HepG2 (cell line): Measurements from ENCODE around the gene NEUROD1. TPM values are rescaled to one million over a fixed set of nuclear protein-coding genes. Genes with fewer than 3 reads are reported as not detected.

Experiments used
- ATAC-seq: fragments of 200-7000 bp; cut with Tn5 transposase; 3 replicates; pipeline ENCODE4 v1.9.1; 2020; ENCODE audit warnings: mild to moderate bottlenecking, moderate library complexity
- BruUV-seq: library from RNA; stranded (reverse); fragments of 400-500 nt; replicated peaks from 2 replicates; lab custom pipeline; 2021; lab: Mats Ljungman, UMichigan
- CTCF ChIA-PET: fragments of 300-600 bp; formaldehyde crosslinking; extraction: SDS; loops from one replicate; lab custom pipeline; 2021; ENCODE audit warnings: low total read pairs, inconsistent platforms, low intra/inter-chr PET ratio; lab: Yijun Ruan, JAX
- POLR2A ChIA-PET: fragments of 350-600 bp; sonication (Branson Sonifier 250); formaldehyde crosslinking; loops from one replicate; lab custom pipeline; 2020; ENCODE audit warnings: antibody characterized with exemption, inconsistent platforms; lab: Yijun Ruan, JAX
- DNase-seq: peaks from one replicate; pipeline ENCODE4 v3.0.0-alpha.2; 2015; ENCODE audit warnings: low spot score
- FAIRE-seq: peaks from 3 replicates; lab custom pipeline; 2011; peaks lifted over from hg19 to GRCh38; lab: Jason Lieb, UNC
- H2AFZ ChIP-seq: one replicate; pipeline ENCODE4 v1.6.1; 2011; ENCODE audit warnings: low read length, inconsistent platforms
- H3K27ac ChIP-seq: fragments of 300-600 bp; 3 replicates; pipeline ENCODE4 v1.8.0; 2011; ENCODE audit warnings: mixed run types, mild to moderate bottlenecking, mixed read lengths, low read length, inconsistent platforms; ENCODE audit not compliant: insufficient read depth; ENCODE audit errors: extremely low read length
- H3K27me3 ChIP-seq, 2 experiments: fragments of 200-600 bp in 1 of 2; 2 replicates in 1 of 2; 3 replicates in 1 of 2; pipeline versions ENCODE4 v1.6.0 to v1.8.0; 2011; ENCODE audit warnings: low read length in 2 of 2, mild to moderate bottlenecking in 2 of 2, moderate library complexity in 2 of 2, inconsistent platforms in 1 of 2; ENCODE audit not compliant: insufficient read depth in 2 of 2, control insufficient read depth in 1 of 2
- H3K36me3 ChIP-seq, 2 experiments: fragments of 200-600 bp in 1 of 2; replicated peaks in 1 of 2; 2 replicates in 1 of 2; 3 replicates in 1 of 2; pipeline versions ENCODE4 v1.5.1 to v1.8.0; 2011; ENCODE audit warnings: low read length in 2 of 2, inconsistent platforms in 1 of 2; ENCODE audit not compliant: insufficient read depth in 2 of 2, control insufficient read depth in 1 of 2
- H3K4me1 ChIP-seq: 2 replicates; pipeline ENCODE4 v1.5.1; 2012; ENCODE audit warnings: low read length, inconsistent platforms; ENCODE audit not compliant: insufficient read depth
- H3K4me2 ChIP-seq: 2 replicates; pipeline ENCODE4 v1.6.0; 2011; ENCODE audit warnings: low read depth, low read length, inconsistent platforms
- H3K4me3 ChIP-seq, 3 experiments: fragments of 200-600 bp in 1 of 3; sonication (generic), shearing (Covaris generic) in 1 of 3; replicated peaks in 1 of 3; 2 replicates each; pipeline ENCODE4 v1.5.1; 2011 to 2016; ENCODE audit warnings: low read length in 3 of 3, inconsistent platforms in 2 of 3, low read depth in 2 of 3, mild to moderate bottlenecking in 2 of 3, control low read depth in 1 of 3, mixed read lengths in 1 of 3; ENCODE audit not compliant: insufficient read depth in 1 of 3
- H3K79me2 ChIP-seq: one replicate; pipeline ENCODE4 v1.6.1; 2011; ENCODE audit warnings: low read length, inconsistent platforms; ENCODE audit not compliant: insufficient read depth
- H3K9ac ChIP-seq: 2 replicates; pipeline ENCODE4 v1.6.0; 2011; ENCODE audit warnings: mild to moderate bottlenecking, low read depth, low read length, inconsistent platforms; ENCODE audit not compliant: insufficient read depth
- H3K9me3 ChIP-seq: 2 replicates; pipeline ENCODE4 v1.5.1; 2012; ENCODE audit warnings: mild to moderate bottlenecking, low read length
- H4K20me1 ChIP-seq: 2 replicates; pipeline ENCODE4 v1.6.0; 2011; ENCODE audit warnings: inconsistent platforms, mild to moderate bottlenecking, low read length, moderate library complexity; ENCODE audit not compliant: insufficient read depth
- BCL6 ChIP-seq: IDR thresholded peaks from 2 replicates; pipeline ENCODE4 v1.6.1; 2016; ENCODE audit warnings: missing genetic modification reagents, missing compliant biosample characterization
- ELF1 ChIP-seq: sonication (generic); formaldehyde crosslinking; IDR thresholded peaks from 2 replicates; pipeline ENCODE4 v1.4.0; 2020; ENCODE audit warnings: missing genetic modification reagents
- FOXA1 ChIP-seq, 2 experiments: fragments of 450-650 bp in 1 of 2; sonication (generic) in 1 of 2; formaldehyde crosslinking in 1 of 2; IDR thresholded peaks; 2 replicates each; pipeline versions ENCODE4 v1.4.0 to v1.6.1; 2016 to 2020; ENCODE audit warnings: missing genetic modification reagents in 1 of 2
- HIVEP1 ChIP-seq: sonication (generic); formaldehyde crosslinking; IDR thresholded peaks from 2 replicates; pipeline ENCODE4 v1.4.0; 2020; ENCODE audit warnings: mild to moderate bottlenecking, missing genetic modification reagents
- HNRNPLL ChIP-seq: fragments of 200-400 bp; formaldehyde crosslinking; IDR thresholded peaks from 2 replicates; pipeline ENCODE4 v1.6.1; 2017; ENCODE audit warnings: mild to moderate bottlenecking, low read depth, low read length; ENCODE audit not compliant: poor library complexity, severe bottlenecking
- MIER2 ChIP-seq: IDR thresholded peaks from 2 replicates; pipeline ENCODE4 v1.6.1; 2016; ENCODE audit warnings: missing biosample characterization, missing genetic modification reagents
- NBN ChIP-seq: fragments of 450-650 bp; conservative IDR thresholded peaks from 2 replicates; pipeline ENCODE4 v1.6.1; 2017
- PHF8 ChIP-seq: sonication (generic); formaldehyde crosslinking; IDR thresholded peaks from 2 replicates; pipeline ENCODE4 v1.5.0; 2020; ENCODE audit warnings: missing genetic modification reagents
- RAD51 ChIP-seq: fragments of 450-650 bp; IDR thresholded peaks from 2 replicates; pipeline ENCODE4 v1.6.1; 2016; ENCODE audit warnings: borderline replicate concordance
- SCMH1 ChIP-seq: sonication (generic); formaldehyde crosslinking; IDR thresholded peaks from 2 replicates; pipeline ENCODE4 v1.9.0; 2021; ENCODE audit warnings: missing genetic modification reagents, mild to moderate bottlenecking, borderline replicate concordance
- TCF7 ChIP-seq: sonication (generic); IDR thresholded peaks from 2 replicates; pipeline ENCODE4 v1.6.1; 2016; ENCODE audit warnings: antibody characterized with exemption, low read depth
- ZBTB25 ChIP-seq: IDR thresholded peaks from 2 replicates; pipeline ENCODE4 v1.6.1; 2018; ENCODE audit warnings: missing genetic modification reagents
- ZNF160 ChIP-seq: sonication (generic); formaldehyde crosslinking; IDR thresholded peaks from 2 replicates; pipeline ENCODE4 v1.8.0; 2022; ENCODE audit warnings: mild to moderate bottlenecking, inconsistent platforms, missing genetic modification reagents
- ZNF619 ChIP-seq: sonication (generic); formaldehyde crosslinking; IDR thresholded peaks from 2 replicates; pipeline ENCODE4 v1.4.0; 2020; ENCODE audit warnings: mild to moderate bottlenecking, missing genetic modification reagents
- ZNF768 ChIP-seq: sonication (generic); formaldehyde crosslinking; IDR thresholded peaks from 2 replicates; pipeline ENCODE4 v1.4.0; 2020; ENCODE audit warnings: missing genetic modification reagents
- WGBS: methylation state at CpG from one replicate; pipeline ENCODE4 v1.1.6; 2017; ENCODE audit warnings: low lambda C conversion rate; 5-methylcytosine and 5-hydroxymethylcytosine counted together
- in situ Hi-C: cut with HindIII; loops from 2 replicates; pipeline ENCODE4 v1.10.0; 2017; ENCODE audit warnings: low pct_unique_long_range_greater_than_20kb; ENCODE audit not compliant: extremely low pct_ligation_motif_present
- intact Hi-C: fragments of 100-400 bp; cut with micrococcal nuclease; formaldehyde crosslinking; loops from one replicate; pipeline ENCODE4 v1.10.0; 2022; ENCODE audit not compliant: unreplicated experiment
- polyA plus RNA-seq, 8 experiments: library from polyadenylated mRNA; depleted of rRNA in 3 of 8; stranded (reverse) in 7 of 8; unstranded in 1 of 8; fragments of >200 nt; fragmentation: Illumina TruSeq in 4 of 8; extraction: Trizol in 4 of 8; gene quantifications; 2 replicates each; pipeline versions ENCODE4 v1.2.1 to v1.2.3, GENCODE V29; 2011 to 2016; ENCODE audit warnings: low read depth in 4 of 8, missing spikeins in 1 of 8, mixed read lengths in 1 of 8; ENCODE audit not compliant: insufficient read depth in 1 of 8
- total RNA-seq, 5 experiments: library from RNA; depleted of rRNA; stranded (reverse); fragments of >200 nt; fragmentation: Illumina TruSeq; extraction: Trizol; gene quantifications; 2 replicates each; pipeline ENCODE4 v1.2.3, GENCODE V29; 2016; ENCODE audit warnings: low read depth in 1 of 5
- TF ChIP-seq, protein P1 (sequence below): sonication (generic); formaldehyde crosslinking; IDR thresholded peaks from 2 replicates; pipeline ENCODE4 v1.4.0; 2020; ENCODE audit warnings: missing genetic modification reagents
- TF ChIP-seq, protein P2 (sequence below): fragments of 450-650 bp; IDR thresholded peaks from 2 replicates; pipeline ENCODE4 v1.6.1; 2016

Gene NEUROD1
- total and polyA plus RNA-seq, 2 of the 13 experiments (the other 11 are each of a cell fraction or from before 2014, with no cell fraction given) = not detected

DNA sequence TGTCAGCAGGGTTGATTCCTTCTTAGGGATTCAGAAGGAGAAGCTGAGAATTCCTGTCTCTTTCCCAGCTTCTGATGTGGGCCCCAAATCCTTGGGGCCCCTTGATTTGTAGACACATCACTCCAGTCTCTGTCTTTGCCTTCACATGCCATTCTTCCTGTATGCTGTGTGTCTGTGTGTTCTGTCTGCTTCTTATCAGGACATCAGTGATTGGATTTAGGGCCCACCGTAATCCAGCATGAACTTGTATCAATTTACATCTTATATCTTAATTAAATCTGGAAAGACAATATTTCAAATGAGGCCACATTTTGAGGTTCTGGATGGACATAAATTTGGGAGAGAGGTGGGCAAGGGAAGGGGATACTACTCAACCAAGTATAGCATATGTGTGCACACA lies 9.7 kb downstream of the NEUROD1 start:
- H3K79me2 ChIP-seq = no peaks in the 10 kb centered on the region
- WGBS = 53% methylated on average over 1 of the region's 1 CpG
- CTCF ChIA-PET = no interaction called here

GRCh38 chr2:181667234-181667633 lies 13.1 kb downstream of the NEUROD1 start:
- ATAC-seq (no peak), FAIRE-seq (no peak), DNase-seq (no peak)
- Histone ChIP-seq H3K36me3 (no peaks in the 10 kb centered on the region), H4K20me1 (no peaks in the 10 kb centered on the region), H3K4me1 (no peaks in the 10 kb centered on the region), H3K4me3 (no peak overlapping the region), H3K9me3 (no peaks in the 10 kb centered on the region), H3K9ac (no peak overlapping the region), H3K4me2 (no peak overlapping the region), H3K27me3 (no peaks in the 10 kb centered on the region), H2AFZ (no peak overlapping the region), H3K27ac (no peak overlapping the region), H3K79me2 (no peaks in the 10 kb centered on the region)
- intact Hi-C loops (no loop called here), in situ Hi-C loops (no loop called here)
- 7% methylated on average over 1 of the region's 1 CpG for WGBS
- BruUV-seq = no TSS peak
- ChIA-PET CTCF (no interaction called here), POLR2A (no interaction called here)
- no peak for TF ChIP-seq ZBTB25 (CRISPR knock-in tag)
- no peak for TF ChIP-seq TCF7
- TF ChIP-seq ZNF160 (CRISPR knock-in tag) = no peak
- TF ChIP-seq HNRNPLL = no peak
- TF ChIP-seq MIER2 = no peak
- no peak for TF ChIP-seq SCMH1 (CRISPR knock-in tag)
- TF ChIP-seq NBN = no peak
- TF ChIP-seq ZNF768 = no peak
- no peak for TF ChIP-seq ZNF619 (CRISPR knock-in tag)
- TF ChIP-seq HIVEP1 (CRISPR knock-in tag) = no peak
- TF ChIP-seq ELF1 (CRISPR knock-in tag) = no peak
- TF ChIP-seq RAD51 = no peak
- no peak for TF ChIP-seq FOXA1 (IDR thresholded peaks at IDR 0.05)
- TF ChIP-seq FOXA1 (CRISPR knock-in tag; IDR thresholded peaks at IDR 0.05) = no peak
- TF ChIP-seq, protein P1, sequence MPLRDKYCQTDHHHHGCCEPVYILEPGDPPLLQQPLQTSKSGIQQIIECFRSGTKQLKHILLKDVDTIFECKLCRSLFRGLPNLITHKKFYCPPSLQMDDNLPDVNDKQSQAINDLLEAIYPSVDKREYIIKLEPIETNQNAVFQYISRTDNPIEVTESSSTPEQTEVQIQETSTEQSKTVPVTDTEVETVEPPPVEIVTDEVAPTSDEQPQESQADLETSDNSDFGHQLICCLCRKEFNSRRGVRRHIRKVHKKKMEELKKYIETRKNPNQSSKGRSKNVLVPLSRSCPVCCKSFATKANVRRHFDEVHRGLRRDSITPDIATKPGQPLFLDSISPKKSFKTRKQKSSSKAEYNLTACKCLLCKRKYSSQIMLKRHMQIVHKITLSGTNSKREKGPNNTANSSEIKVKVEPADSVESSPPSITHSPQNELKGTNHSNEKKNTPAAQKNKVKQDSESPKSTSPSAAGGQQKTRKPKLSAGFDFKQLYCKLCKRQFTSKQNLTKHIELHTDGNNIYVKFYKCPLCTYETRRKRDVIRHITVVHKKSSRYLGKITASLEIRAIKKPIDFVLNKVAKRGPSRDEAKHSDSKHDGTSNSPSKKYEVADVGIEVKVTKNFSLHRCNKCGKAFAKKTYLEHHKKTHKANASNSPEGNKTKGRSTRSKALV = no peak

More for the DNA sequence above, 9.7 kb downstream of the NEUROD1 start:
- no peak overlapping the region for H3K9ac ChIP-seq
- H3K4me2 ChIP-seq = no peak overlapping the region
- no peaks in the 10 kb centered on the region for H3K4me1 ChIP-seq
- H3K27ac ChIP-seq = no peak overlapping the region
- no peak overlapping the region for H2AFZ ChIP-seq
- in situ Hi-C loops (no loop called here), intact Hi-C loops (no loop called here)
- H3K27me3 ChIP-seq = no peaks in the 10 kb centered on the region
- no TSS peak for BruUV-seq
- no peak for FAIRE-seq
- H3K36me3 ChIP-seq = no peaks in the 10 kb centered on the region
- TF ChIP-seq PHF8 = no peak
- TF ChIP-seq, protein P2, sequence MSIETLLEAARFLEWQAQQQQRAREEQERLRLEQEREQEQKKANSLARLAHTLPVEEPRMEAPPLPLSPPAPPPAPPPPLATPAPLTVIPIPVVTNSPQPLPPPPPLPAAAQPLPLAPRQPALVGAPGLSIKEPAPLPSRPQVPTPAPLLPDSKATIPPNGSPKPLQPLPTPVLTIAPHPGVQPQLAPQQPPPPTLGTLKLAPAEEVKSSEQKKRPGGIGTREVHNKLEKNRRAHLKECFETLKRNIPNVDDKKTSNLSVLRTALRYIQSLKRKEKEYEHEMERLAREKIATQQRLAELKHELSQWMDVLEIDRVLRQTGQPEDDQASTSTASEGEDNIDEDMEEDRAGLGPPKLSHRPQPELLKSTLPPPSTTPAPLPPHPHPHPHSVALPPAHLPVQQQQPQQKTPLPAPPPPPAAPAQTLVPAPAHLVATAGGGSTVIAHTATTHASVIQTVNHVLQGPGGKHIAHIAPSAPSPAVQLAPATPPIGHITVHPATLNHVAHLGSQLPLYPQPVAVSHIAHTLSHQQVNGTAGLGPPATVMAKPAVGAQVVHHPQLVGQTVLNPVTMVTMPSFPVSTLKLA = no peak
- no peak for TF ChIP-seq BCL6
- no peak overlapping the region for H3K4me3 ChIP-seq
- ATAC-seq = no peak
- no peaks in the 10 kb centered on the region for H4K20me1 ChIP-seq
- no peaks in the 10 kb centered on the region for H3K9me3 ChIP-seq
- no peak for DNase-seq
- POLR2A ChIA-PET = no interaction called here
